HG02763 (cell line): Measurements from ENCODE around the gene COQ10A.
"Not testable (repeated sequence)": the region's sequence is repeated elsewhere in the genome, so short reads cannot be mapped to it uniquely, and the experiment has no call there.

Experiments
- ATAC-seq: cut with Tn5 transposase; IDR thresholded peaks from one replicate; pipeline ENCODE4 v1.9.1; 2021; ENCODE audit warnings: mild to moderate bottlenecking, moderate library complexity; ENCODE audit not compliant: unreplicated experiment

Gene COQ10A

DNA sequence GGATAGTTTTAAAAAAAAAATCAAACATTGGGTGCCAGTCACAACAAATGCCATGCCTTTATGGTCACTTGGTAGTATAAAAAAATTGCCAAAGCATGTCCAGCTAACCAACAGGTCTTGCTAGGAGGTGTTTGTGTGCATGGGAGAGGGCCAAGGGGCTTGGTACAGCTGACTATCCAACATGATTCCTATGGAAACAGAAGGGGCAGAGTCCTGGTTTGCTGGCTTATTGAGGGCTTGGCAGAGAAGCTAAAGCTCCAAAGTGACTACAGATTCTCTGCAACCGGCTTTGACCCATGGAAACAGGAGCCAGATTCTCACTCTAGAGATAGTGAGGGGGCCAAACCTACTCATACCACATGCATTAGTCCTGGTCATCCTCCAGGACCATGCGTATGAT, 5.7 kb downstream of the COQ10A start:
- ATAC-seq = not testable (repeated sequence)

- ATAC-seq = no peak
Observed at GRCh38 chr12:56274299-56274698, 7.6 kb downstream of the COQ10A start.

DNA sequence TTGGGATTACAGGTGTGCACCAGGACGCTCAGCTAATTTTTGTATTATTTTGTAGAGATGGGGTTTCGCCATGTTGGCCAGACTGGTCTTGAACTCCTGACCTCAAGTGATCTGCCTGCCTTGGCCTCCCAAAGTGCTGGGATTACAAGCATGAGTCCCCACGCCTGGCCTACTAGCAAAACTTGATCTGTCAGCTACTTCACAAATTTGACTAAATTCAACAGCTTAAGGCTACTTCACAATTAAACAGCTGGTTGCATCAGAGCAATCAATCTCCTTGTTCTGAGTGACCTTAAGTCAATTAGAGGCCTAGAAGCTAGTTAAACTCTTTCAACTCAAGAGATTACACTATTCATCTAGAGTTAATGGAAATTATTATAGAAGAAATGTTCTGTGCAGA, 12.2 kb downstream of the COQ10A start:
- no peak for ATAC-seq

- ATAC-seq = no peak
Observed at GRCh38 chr12:56280849-56281248, 14.1 kb downstream of the COQ10A start.

GRCh38 chr12:56282030-56282429, 15.3 kb downstream of the COQ10A start:
- no peak for ATAC-seq

GRCh38 chr12:56282579-56282978, 15.8 kb downstream of the COQ10A start:
- no peak for ATAC-seq

DNA sequence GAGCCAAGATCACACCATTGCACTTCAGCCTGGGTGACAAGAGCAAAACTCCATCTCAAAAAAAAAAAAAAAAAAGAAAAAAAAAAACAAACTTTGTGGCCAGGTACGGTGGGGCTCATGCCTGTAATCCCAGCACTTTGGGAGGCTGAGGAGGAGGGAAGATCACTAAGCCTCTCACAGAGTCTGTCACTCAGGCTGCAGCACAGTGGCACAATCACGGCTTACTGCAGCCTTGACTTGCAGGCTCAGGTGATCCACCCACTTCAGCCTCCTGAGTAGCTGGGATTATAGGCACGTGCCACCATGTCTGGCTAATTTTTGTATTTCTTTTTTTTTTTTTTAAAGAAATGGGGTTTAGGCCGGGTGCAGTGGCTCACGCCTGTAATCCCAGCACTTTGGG, 17.5 kb downstream of the COQ10A start:
- ATAC-seq = not testable (repeated sequence)

- ATAC-seq = no peak
Observed at GRCh38 chr12:56286044-56286830, 19.5 kb downstream of the COQ10A start.

- no peak for ATAC-seq
Observed at GRCh38 chr12:56288705-56289387, 22.1 kb downstream of the COQ10A start.

- no peak for ATAC-seq
Observed at GRCh38 chr12:56293795-56294194, 27.1 kb downstream of the COQ10A start.

DNA sequence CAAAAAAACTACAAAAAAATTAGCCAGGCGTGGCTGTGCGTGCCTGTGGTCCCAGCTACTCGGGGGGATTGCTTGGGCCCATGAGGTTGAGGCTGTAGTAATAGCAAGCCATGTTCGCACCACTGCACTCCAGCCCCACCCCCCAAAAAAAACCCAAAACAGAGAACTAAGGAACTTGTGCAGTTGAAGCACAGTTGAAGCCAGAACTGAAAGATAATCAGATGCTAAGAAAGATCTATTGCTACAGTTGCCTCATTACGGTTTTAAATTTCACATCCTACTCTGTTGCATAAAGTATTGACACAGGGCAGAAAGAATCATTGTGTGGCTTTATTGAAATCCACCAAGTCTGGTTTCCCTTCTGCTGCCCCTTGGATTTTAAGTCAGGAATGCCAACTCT, 29.6 kb downstream of the COQ10A start:
- no peak for ATAC-seq

DNA sequence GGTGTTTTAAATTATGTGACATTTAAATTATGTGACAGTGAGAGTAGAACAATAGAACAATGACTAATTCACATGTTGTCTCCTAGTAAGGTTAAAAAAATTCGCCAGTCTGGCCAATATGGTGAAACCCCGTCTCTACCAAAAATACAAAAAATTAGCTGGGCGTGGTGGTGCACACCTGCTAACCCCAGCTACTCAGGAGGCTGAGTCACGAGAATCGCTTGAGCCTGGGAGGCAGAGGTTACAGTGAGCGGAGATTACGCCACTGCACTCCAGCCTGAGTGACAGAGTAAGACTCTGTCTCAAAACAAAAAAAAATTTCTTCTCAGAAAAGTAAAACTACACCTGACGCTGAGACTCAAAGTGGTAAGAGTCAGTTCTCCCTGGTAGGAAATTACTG, 30.7 kb downstream of the COQ10A start:
- no peak for ATAC-seq

DNA sequence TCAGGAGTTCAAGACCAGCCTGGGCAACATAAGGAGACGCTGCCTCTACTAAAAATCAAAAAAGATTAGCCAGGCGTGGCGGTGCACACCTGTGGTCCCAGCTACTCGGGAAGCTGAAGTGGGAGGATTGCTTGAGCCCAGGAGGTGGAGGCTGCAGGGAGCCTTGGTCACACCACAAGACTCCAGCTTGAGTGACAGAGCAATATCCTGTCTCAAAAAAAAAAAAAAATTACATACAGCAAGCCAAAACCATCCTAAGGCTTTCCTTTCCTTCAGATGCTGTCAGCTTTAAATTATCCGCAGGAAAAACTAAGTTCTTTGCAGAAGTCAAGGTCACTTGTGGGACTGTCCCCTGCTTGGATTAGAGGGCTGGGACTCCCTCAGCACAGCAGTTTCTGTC, 32.1 kb downstream of the COQ10A start:
- ATAC-seq = no peak

DNA sequence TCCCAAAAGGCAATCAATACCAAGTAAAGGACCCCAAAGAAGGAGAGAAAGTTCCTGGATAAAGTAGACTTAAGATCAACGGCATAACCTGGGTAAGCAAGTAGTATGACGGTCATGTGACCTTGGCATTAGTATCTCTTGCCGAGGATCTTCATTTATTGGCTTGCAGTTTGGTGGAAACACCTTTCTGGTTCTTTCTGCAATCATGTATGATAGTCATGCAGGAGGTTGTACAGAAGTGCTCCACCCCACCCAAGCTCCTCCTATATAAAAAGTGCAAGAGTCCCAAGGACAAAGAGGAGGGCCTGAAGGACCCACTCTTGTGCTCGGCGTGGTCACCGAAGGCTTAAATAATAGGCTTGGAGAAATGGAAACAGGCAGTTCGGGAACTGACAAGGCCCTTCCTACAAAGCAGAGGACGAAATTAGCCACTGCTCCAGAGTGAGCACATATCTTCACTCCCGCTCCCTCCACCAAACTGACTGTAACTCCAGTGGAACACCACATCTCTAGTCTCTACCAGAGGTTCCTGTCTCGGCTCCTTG, 32.6 kb downstream of the COQ10A start:
- no peak for ATAC-seq

- peak; percentile 93 for ATAC-seq
Observed at GRCh38 chr12:56299853-56300643, 33.3 kb downstream of the COQ10A start, which contains the start of gene CS. CS (minus strand) TSS chr12:56300330; CDS start chr12:56300201, 129 bp downstream.

- ATAC-seq = no peak
Observed at GRCh38 chr12:56300644-56301464, 34.1 kb downstream of the COQ10A start.

DNA sequence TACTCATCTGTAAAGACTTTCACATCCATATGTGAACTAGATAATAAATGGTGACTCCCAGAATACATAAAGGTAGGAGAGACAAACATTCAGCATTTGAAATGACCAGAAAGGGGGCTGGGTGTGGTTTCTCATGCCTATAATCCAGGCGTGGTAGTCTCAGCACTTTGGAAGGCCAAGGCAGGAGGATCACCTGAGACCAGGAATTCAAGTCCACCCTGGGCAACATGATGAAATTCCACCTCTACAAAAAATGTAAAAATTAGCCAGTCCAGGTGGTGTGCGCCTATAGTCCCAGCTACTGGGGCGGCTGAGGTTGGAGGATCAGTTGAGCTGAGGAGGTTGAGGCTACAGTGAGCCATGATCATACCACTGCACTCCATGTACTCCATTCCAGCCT, 37.5 kb downstream of the COQ10A start:
- ATAC-seq = no peak

- no peak for ATAC-seq
Observed at GRCh38 chr12:56304872-56305590, 38.3 kb downstream of the COQ10A start.

DNA sequence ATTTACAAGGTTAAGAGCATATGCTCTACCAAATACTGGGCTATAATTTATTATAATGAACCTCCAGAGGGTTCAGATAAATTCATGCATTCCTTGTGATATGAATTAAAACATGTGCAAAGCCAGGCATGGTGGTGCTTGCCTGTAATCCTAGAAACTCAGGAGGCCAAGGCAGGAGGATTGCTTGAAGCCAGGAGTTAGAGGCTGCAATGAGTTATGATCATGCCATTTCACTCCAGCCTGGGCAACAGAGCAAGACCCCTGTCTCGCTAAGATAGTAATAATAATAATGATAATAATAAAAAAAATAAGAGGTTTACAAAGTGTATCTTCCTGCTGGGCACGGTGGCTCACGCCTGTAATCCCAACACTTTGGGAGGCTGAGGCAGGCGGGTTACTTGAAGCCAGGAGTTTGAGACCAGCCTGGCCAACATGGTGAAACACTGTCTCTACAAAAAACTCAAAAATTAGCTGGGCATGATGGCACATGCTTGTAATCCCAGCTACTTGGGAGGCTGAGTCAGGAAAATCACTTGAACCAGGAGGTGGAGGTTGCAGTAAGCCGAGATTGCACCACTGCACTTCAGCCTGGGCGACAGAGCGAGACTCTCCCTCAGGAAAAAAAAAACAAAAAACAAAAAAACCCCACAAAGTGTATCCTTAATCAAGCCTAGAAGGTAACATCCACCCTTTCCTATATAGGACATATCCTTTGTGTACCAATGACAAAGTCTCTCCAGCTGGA, 40.7 kb downstream of the COQ10A start:
- ATAC-seq = no peak
